ENCODE data around the gene AIP.

DNA sequence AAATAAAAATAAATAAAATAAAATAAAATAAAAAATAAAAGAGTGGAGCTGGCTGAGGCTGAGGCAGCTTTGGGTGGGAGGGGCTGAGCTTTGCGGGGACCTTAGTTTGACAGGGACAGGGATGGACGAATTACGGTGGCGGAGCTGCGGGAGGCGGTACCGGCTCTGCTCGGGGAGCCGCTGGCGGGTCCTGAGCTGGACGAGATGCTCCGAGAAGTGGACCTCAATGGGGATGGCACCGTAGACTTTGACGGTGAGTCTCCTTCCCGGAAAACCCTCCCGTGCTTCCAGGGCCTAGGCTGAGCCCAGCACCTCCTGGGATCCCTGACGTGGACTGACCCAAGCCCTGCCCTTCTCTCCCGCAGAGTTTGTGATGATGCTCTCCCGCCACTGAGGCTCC, 24.6 kb upstream of the AIP start:
- no peak for TF ChIP-seq POLR2AphosphoS5 (IDR thresholded peaks at IDR 0.05; ENCODE audit: insufficient read depth in 1 of 2, low read depth in 1 of 2)
- TF ChIP-seq, protein P1, sequence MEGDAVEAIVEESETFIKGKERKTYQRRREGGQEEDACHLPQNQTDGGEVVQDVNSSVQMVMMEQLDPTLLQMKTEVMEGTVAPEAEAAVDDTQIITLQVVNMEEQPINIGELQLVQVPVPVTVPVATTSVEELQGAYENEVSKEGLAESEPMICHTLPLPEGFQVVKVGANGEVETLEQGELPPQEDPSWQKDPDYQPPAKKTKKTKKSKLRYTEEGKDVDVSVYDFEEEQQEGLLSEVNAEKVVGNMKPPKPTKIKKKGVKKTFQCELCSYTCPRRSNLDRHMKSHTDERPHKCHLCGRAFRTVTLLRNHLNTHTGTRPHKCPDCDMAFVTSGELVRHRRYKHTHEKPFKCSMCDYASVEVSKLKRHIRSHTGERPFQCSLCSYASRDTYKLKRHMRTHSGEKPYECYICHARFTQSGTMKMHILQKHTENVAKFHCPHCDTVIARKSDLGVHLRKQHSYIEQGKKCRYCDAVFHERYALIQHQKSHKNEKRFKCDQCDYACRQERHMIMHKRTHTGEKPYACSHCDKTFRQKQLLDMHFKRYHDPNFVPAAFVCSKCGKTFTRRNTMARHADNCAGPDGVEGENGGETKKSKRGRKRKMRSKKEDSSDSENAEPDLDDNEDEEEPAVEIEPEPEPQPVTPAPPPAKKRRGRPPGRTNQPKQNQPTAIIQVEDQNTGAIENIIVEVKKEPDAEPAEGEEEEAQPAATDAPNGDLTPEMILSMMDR (IDR thresholded peaks at IDR 0.05): no peak
- no peak for TF ChIP-seq POLR2A (IDR thresholded peaks at IDR 0.05)
